ENCODE results near the gene RFXAP. TPM values are rescaled to one million over a fixed set of nuclear protein-coding genes. Genes with fewer than 3 reads are reported as not detected.

The RFXAP gene
- total RNA-seq, 1 experiment from 2014 or later = 4.2 TPM

DNA sequence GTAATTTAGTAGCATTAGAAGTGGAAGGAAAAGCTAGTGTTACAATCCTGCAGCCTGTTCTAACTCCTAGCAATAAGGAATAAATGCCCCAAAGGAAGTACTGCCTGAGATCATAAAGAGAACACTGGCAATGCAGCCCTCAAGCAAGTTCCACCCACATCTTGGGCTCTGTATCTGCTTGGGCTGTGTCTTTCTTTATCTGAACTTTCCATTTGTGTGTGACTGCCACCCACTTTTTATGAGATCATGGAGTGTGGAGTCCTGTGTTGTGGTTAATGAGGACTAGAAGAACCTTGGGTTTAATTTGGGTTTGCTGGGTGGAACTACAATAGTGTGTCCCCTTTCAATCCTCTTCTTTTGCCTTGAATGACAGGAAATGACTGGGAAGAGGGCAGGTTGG, 38.2 kb downstream of the RFXAP start:
- in situ Hi-C loops (cut with HindIII; ENCODE audit: low pct_unique_long_range_greater_than_20kb, low sequenced_read_pairs) = no loop called here

GRCh38 chr13:36858290-36858689, 39.3 kb downstream of the RFXAP start:
- peak; percentile 39 for DNase-seq (ENCODE audit: low read depth)
- in situ Hi-C loops (cut with HindIII; ENCODE audit: low pct_unique_long_range_greater_than_20kb, low sequenced_read_pairs) = no loop called here

More for the DNA sequence above, 38.2 kb downstream of the RFXAP start:
- DNase-seq (ENCODE audit: low read depth) = no peak

DNA sequence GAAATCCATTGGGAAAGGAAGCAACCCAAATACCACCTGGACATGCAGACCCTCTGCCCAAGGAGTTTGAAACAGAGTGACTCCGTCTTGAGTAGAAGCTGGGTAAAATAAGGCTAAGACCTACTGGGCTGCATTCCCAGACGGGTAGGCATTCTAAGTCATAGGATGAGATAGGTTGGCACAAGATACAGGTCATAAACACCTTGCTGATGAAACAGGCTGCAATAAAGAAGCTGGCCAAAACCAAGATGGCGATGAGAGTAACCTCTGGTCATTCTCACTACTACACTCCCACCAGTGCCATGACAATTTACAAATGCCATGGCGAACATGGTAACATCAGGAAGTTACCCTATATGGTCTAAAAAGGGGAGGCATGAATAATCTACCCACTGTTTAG, 40.2 kb downstream of the RFXAP start:
- in situ Hi-C loops (cut with HindIII; ENCODE audit: low pct_unique_long_range_greater_than_20kb, low sequenced_read_pairs) = no loop called here
- DNase-seq (ENCODE audit: low read depth) = no peak

- in situ Hi-C loops (cut with HindIII; ENCODE audit: low pct_unique_long_range_greater_than_20kb, low sequenced_read_pairs) = no loop called here
- DNase-seq (ENCODE audit: low read depth) = no peak
These were observed 43.1 kb downstream of the RFXAP start for GRCh38 chr13:36862002-36862685.

- DNase-seq (ENCODE audit: low read depth) = no peak
- in situ Hi-C loops (cut with HindIII; ENCODE audit: low pct_unique_long_range_greater_than_20kb, low sequenced_read_pairs) = no loop called here
These were observed 43.7 kb downstream of the RFXAP start for GRCh38 chr13:36862722-36863121.

- DNase-seq (ENCODE audit: low read depth) = no peak
- in situ Hi-C loops (cut with HindIII; ENCODE audit: low pct_unique_long_range_greater_than_20kb, low sequenced_read_pairs) = no loop called here
These were observed 46.2 kb downstream of the RFXAP start for GRCh38 chr13:36865265-36865664.

DNA sequence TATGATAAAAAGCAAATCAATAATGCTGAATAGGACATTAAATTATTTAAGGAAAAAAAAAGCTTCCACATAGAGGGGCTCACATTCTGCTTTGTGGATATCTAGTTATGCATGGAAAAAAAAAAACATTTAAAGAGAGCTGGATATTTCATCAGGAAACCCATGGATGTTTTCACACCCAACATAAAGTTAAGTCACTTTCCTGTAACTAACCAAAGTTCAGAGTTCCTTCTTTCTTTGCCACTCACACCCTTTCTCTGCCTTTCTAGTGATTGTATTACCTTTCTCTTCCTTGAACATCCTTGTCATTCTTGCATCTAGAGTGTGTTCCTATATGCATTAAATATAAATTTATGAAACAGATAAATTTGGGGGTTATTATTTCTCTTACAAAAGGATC, 47.2 kb downstream of the RFXAP start:
- in situ Hi-C loops (cut with HindIII; ENCODE audit: low pct_unique_long_range_greater_than_20kb, low sequenced_read_pairs) = no loop called here
- no peak for DNase-seq (ENCODE audit: low read depth)

- in situ Hi-C loops (cut with HindIII; ENCODE audit: low pct_unique_long_range_greater_than_20kb, low sequenced_read_pairs) = no loop called here
- no peak for DNase-seq (ENCODE audit: low read depth)
These were observed 51.1 kb downstream of the RFXAP start for GRCh38 chr13:36870050-36870692.

GRCh38 chr13:36872621-36873020, 53.6 kb downstream of the RFXAP start:
- in situ Hi-C loops (cut with HindIII; ENCODE audit: low pct_unique_long_range_greater_than_20kb, low sequenced_read_pairs) = no loop called here
- DNase-seq (ENCODE audit: low read depth) = no peak

GRCh38 chr13:36875431-36875830, 56.4 kb downstream of the RFXAP start:
- in situ Hi-C loops (cut with HindIII; ENCODE audit: low pct_unique_long_range_greater_than_20kb, low sequenced_read_pairs) = no loop called here
- no peak for DNase-seq (ENCODE audit: low read depth)

DNA sequence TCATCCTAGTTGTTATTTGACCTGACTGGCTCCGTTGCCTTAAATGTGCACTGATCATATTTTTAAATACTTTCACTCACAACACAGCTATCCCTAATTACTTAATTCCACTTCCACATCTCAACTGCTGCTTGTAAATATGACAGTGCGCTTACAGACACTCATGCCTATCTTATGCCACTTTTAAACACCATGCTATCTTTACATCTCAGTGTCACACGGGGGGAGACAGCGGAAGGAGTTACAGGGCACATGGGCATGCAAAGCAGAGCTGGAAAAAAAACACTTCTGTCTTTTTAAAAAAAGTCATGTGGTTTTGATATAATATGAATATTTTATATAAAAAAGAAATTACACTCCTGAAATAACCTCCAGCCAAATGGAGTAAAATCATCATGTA, 56.9 kb downstream of the RFXAP start:
- in situ Hi-C loops (cut with HindIII; ENCODE audit: low pct_unique_long_range_greater_than_20kb, low sequenced_read_pairs) = no loop called here
- no peak for DNase-seq (ENCODE audit: low read depth)

Other genes starting within 250 kb of the RFXAP start
- gene SERTM1, start 145.2 kb upstream of the RFXAP start, total RNA-seq (2014; rRNA removed; shearing (Covaris generic); ENCODE audit: low replicate concordance) = not detected in 2 replicates
- gene SMAD9, start 101.0 kb downstream of the RFXAP start, total RNA-seq (2014; rRNA removed; shearing (Covaris generic); ENCODE audit: low replicate concordance) = 0.55 and 0.64 TPM in 2 replicates
- 5.0 and 10.6 TPM in 2 replicates for gene ALG5, start 180.1 kb downstream of the RFXAP start, total RNA-seq (2014; rRNA removed; shearing (Covaris generic); ENCODE audit: low replicate concordance)
- 66.4 and 67.1 TPM in 2 replicates for gene EXOSC8, start 181.6 kb downstream of the RFXAP start, total RNA-seq (2014; rRNA removed; shearing (Covaris generic); ENCODE audit: low replicate concordance)
- gene SUPT20H, start 240.5 kb downstream of the RFXAP start, total RNA-seq (2014; rRNA removed; shearing (Covaris generic); ENCODE audit: low replicate concordance) = 17.2 and 51.1 TPM in 2 replicates

Data from Caki2 (cell line).